B cell (primary cell): Measurements from ENCODE around the gene EDNRA. TPM values are rescaled to one million over a fixed set of nuclear protein-coding genes. Genes with fewer than 3 reads are reported as not detected.
"Not testable (repeated sequence)": the region's sequence is repeated elsewhere in the genome, so short reads cannot be mapped to it uniquely, and the experiment has no call there.

Source experiments
- ATAC-seq: fragments of 200-7000 bp; cut with Tn5 transposase; one replicate; pipeline ENCODE4 v1.10.0; 2021; ENCODE audit warnings: low read depth, mild to moderate bottlenecking, moderate number of reproducible peaks, moderate library complexity
- CTCF ChIA-PET: fragments of 350-600 bp; sonication (Branson Sonifier 250); formaldehyde crosslinking; loops from one replicate; lab custom pipeline; 2021; ENCODE audit warnings: antibody characterized with exemption, inconsistent platforms; lab: Charles Lee
- POLR2A ChIA-PET: fragments of 350-600 bp; sonication (Branson Sonifier 250); formaldehyde crosslinking; loops from one replicate; lab custom pipeline; 2021; ENCODE audit warnings: antibody characterized with exemption; lab: Charles Lee
- DNase-seq: peaks from one replicate; pipeline ENCODE4 v3.0.0; 2013
- H2AFZ ChIP-seq: 2 replicates; pipeline ENCODE4 v1.6.1; 2012; ENCODE audit warnings: mild to moderate bottlenecking, low read depth, low read length; ENCODE audit not compliant: insufficient read depth, poor library complexity, severe bottlenecking
- H3K27ac ChIP-seq, 2 donors: 1 replicate in 1 of 2; 2 replicates in 1 of 2; pipeline ENCODE4 v1.5.1; 2012 to 2013; ENCODE audit warnings: low read length in 2 of 2, mild to moderate bottlenecking in 2 of 2, moderate library complexity in 1 of 2
- H3K27me3 ChIP-seq, 4 experiments: fragments of 200-600 bp in 1 of 4; sonication (generic) in 1 of 4; replicated peaks in 1 of 4; 1 replicate in 2 of 4; 2 replicates in 2 of 4; pipeline versions ENCODE4 v1.6.1 to v1.7.0; 2013 to 2016; ENCODE audit warnings: low read length in 3 of 4, mild to moderate bottlenecking in 2 of 4, mixed read lengths in 1 of 4, moderate library complexity in 1 of 4; ENCODE audit not compliant: insufficient read depth in 4 of 4, control insufficient read depth in 3 of 4; ENCODE audit errors: control extremely low read depth in 1 of 4
- H3K36me3 ChIP-seq, 2 experiments: replicated peaks in 1 of 2; 1 replicate in 1 of 2; 2 replicates in 1 of 2; pipeline versions ENCODE4 v1.6.1 to v1.7.1; 2013; ENCODE audit warnings: low read length in 1 of 2; ENCODE audit not compliant: insufficient read depth in 2 of 2, control insufficient read depth in 1 of 2; ENCODE audit errors: control extremely low read depth in 1 of 2, extremely low read depth in 1 of 2
- H3K4me1 ChIP-seq, 2 donors: fragments of 200-600 bp in 1 of 2; sonication (generic) in 1 of 2; 1 replicate in 1 of 2; 2 replicates in 1 of 2; pipeline versions ENCODE4 v1.5.1 to v1.6.1; 2013 to 2017; ENCODE audit warnings: low read length in 2 of 2; ENCODE audit not compliant: control insufficient read depth in 2 of 2, insufficient read depth in 2 of 2
- H3K4me2 ChIP-seq: replicated peaks from 2 replicates; pipeline ENCODE3; 2012; ENCODE audit warnings: mild to moderate bottlenecking, low read depth, low read length; ENCODE audit not compliant: poor library complexity, severe bottlenecking
- H3K4me3 ChIP-seq, 5 experiments: fragments of 200-600 bp in 1 of 5; sonication (generic) in 1 of 5; 1 replicate in 3 of 5; 2 replicates in 2 of 5; pipeline versions ENCODE4 v1.5.1 to v1.7.0; 2011 to 2016; ENCODE audit warnings: low read length in 4 of 5, mild to moderate bottlenecking in 4 of 5, low read depth in 2 of 5, control low read depth in 1 of 5, moderate library complexity in 1 of 5; ENCODE audit not compliant: insufficient read depth in 1 of 5; ENCODE audit errors: control extremely low read depth in 1 of 5, extremely low read depth in 1 of 5
- H3K79me2 ChIP-seq: fragments of 200-600 bp; sonication (generic); one replicate; pipeline ENCODE4 v1.6.0; 2016; ENCODE audit warnings: low read length; ENCODE audit not compliant: control insufficient read depth, insufficient read depth
- H3K9ac ChIP-seq: fragments of 200-600 bp; sonication (generic); 2 replicates; pipeline ENCODE4 v1.6.1; 2017; ENCODE audit warnings: mild to moderate bottlenecking, low read length, moderate library complexity
- H3K9me3 ChIP-seq, 3 donors: one replicate each; pipeline versions ENCODE4 v1.6.1 to v1.7.1; 2013; ENCODE audit warnings: low read length in 2 of 3; ENCODE audit not compliant: control insufficient read depth in 2 of 3, insufficient read depth in 1 of 3; ENCODE audit errors: control extremely low read depth in 1 of 3
- H4K20me1 ChIP-seq: 2 replicates; pipeline ENCODE4 v1.6.0; 2012; ENCODE audit warnings: mild to moderate bottlenecking, low read length; ENCODE audit not compliant: insufficient read depth, control insufficient read depth, poor library complexity, severe bottlenecking
- H3K27ac Mint-ChIP-seq: one replicate; pipeline ENCODE4 v1.8.0; 2021; ENCODE audit warnings: mixed read lengths
- H3K27me3 Mint-ChIP-seq: one replicate; pipeline ENCODE4 v1.8.0; 2021; ENCODE audit warnings: mixed read lengths
- H3K4me1 Mint-ChIP-seq: one replicate; pipeline ENCODE4 v1.8.0; 2021; ENCODE audit warnings: mixed read lengths
- H3K4me3 Mint-ChIP-seq: one replicate; pipeline ENCODE4 v1.8.0; 2021; ENCODE audit warnings: mixed read lengths
- H3K9me3 Mint-ChIP-seq: one replicate; pipeline ENCODE4 v1.8.0; 2022; ENCODE audit warnings: mixed read lengths; ENCODE audit not compliant: insufficient read depth
- CTCF ChIP-seq: fragments of 200-600 bp; IDR thresholded peaks from one replicate; pipeline ENCODE4 v1.8.0; 2022; ENCODE audit warnings: antibody characterized with exemption, mild to moderate bottlenecking
- EZH2 ChIP-seq: IDR thresholded peaks from 2 replicates; pipeline ENCODE4 v1.6.1; 2012; ENCODE audit warnings: borderline replicate concordance, low read depth, mild to moderate bottlenecking, moderate library complexity, low read length; ENCODE audit not compliant: insufficient read depth, poor library complexity, severe bottlenecking
- WGBS: methylation state at CpG from one replicate; pipeline ENCODE4 v1.1.5; 2013; ENCODE audit warnings: missing lambda C conversion rate; ENCODE audit not compliant: insufficient coverage; 5-methylcytosine and 5-hydroxymethylcytosine counted together
- intact Hi-C: fragments of 100-400 bp; cut with micrococcal nuclease; formaldehyde crosslinking; loops from one replicate; pipeline ENCODE4 v1.10.0; 2022
- polyA minus RNA-seq: library from RNA; depleted of rRNA, polyadenylated mRNA; stranded (reverse); fragments of >200 nt; gene quantifications from 2 replicates; pipeline ENCODE4 v1.2.3, GENCODE V29; 2012
- polyA plus RNA-seq: library from polyadenylated mRNA; depleted of rRNA; stranded (reverse); fragments of >200 nt; gene quantifications from 2 replicates; pipeline ENCODE4 v1.2.3, GENCODE V29; 2012
- total RNA-seq, 2 donors: library from RNA; stranded (reverse); fragments of 120-200 nt in 1 of 2; gene quantifications; 1 replicate in 1 of 2; 2 replicates in 1 of 2; pipeline versions ENCODE4 v1.2.3 to v1.2.4, GENCODE V29; 2013 to 2022

The EDNRA gene
- total RNA-seq (not detected in 2 replicates), polyA plus RNA-seq (not detected in 2 replicates), polyA minus RNA-seq (not detected in 2 replicates)
- total RNA-seq (2013), result 0.51 TPM

GRCh38 chr4:147480891-147481576, at the start of gene EDNRA:
Gene EDNRA, plus strand, starts transcription at chr4:147481097. Its CDS starts 4,585 bp downstream, at chr4:147485682.
- ATAC-seq (no peak), DNase-seq (no peak)
- H3K9me3 ChIP-seq, result peaks cover 0 to 7% (median 0%) of the 10 kb centered on the region in 3 donors
- 11% methylated on average over 68 of the region's 68 CpGs for WGBS
- no peaks in the 10 kb centered on the region for H3K79me2 ChIP-seq
- no peaks in the 10 kb centered on the region for H4K20me1 ChIP-seq
- peaks cover 0 to 16% (median 2%) of the 10 kb centered on the region in 4 experiments for H3K27me3 ChIP-seq
- intact Hi-C loops, result no loop called here
- TF ChIP-seq EZH2, result no peak
- no peak for TF ChIP-seq CTCF
- H3K4me3 Mint-ChIP-seq, result no peak within 1 kb of the TSS
- H3K27ac Mint-ChIP-seq, result no peak within 1 kb of the TSS
- H3K4me2 ChIP-seq, result no peak within 1 kb of the TSS
- H3K4me1 Mint-ChIP-seq, result no peaks in the 10 kb centered on the region
- H3K9me3 Mint-ChIP-seq, result no peaks in the 10 kb centered on the region
- no peak within 1 kb of the TSS for H3K9ac ChIP-seq
- H3K27me3 Mint-ChIP-seq, result peaks cover 26% of the 10 kb centered on the region
- H2AFZ ChIP-seq, result no peak within 1 kb of the TSS
- no peak within 1 kb of the TSS for H3K27ac ChIP-seq
- no peaks in the 10 kb centered on the region for H3K4me1 ChIP-seq
- CTCF ChIA-PET, result no interaction called here
- no peak within 1 kb of the TSS for H3K4me3 ChIP-seq
- POLR2A ChIA-PET, result no interaction called here
- H3K36me3 ChIP-seq, result no peaks in the 10 kb centered on the region

- intact Hi-C loops, H3K9me3 ChIP-seq, CTCF ChIA-PET, H3K79me2 ChIP-seq, H3K4me3 Mint-ChIP-seq, H3K27me3 ChIP-seq, H3K27ac ChIP-seq, POLR2A ChIA-PET, H3K9ac ChIP-seq, H3K36me3 ChIP-seq, H3K27me3 Mint-ChIP-seq, ATAC-seq, H3K4me1 ChIP-seq, H4K20me1 ChIP-seq, H3K4me3 ChIP-seq, DNase-seq, H3K9me3 Mint-ChIP-seq, H2AFZ ChIP-seq, H3K4me1 Mint-ChIP-seq, H3K27ac Mint-ChIP-seq, H3K4me2 ChIP-seq: not testable (repeated sequence)
- WGBS, result no CpG with 5 or more reads among the region's 1 CpG
Measured at GRCh38 chr4:147434370-147434769, 46.5 kb upstream of the EDNRA start.
